Activated CD8-positive, alpha-beta memory T cell treated with anti-CD3 and anti-CD28 coated beads, Interleukin-2, amount 50 U/mL, for 48 hours (primary cell): ENCODE measurements around the gene SLC38A4.

Experiments used
- DNase-seq: peaks from one replicate; pipeline ENCODE4 v3.0.0-alpha.2; 2020

The SLC38A4 gene

GRCh38 chr12:46814143-46814542 lies 11.7 kb downstream of the SLC38A4 start:
- DNase-seq, result no peak

DNA sequence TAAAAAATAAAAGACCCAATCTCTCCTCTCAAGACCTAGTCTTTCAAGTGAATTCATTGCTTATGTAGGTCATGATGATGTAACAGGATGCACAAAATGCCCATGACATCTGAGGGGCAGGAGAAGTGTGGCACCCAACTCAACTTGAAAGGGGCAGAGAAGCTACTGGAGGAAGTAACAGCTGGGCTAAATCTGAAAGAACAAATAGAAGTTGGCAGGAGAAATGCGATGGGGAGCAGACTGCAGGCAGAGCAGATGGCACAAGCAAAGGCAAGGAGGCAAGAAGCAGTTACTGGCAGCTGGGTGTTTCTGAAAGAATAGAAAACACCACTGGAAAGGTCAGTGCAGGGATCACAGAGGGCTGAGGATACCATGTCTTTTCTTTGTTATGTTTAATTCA lies 14.6 kb downstream of the SLC38A4 start:
- DNase-seq, result no peak

GRCh38 chr12:46808955-46809697 lies 16.7 kb downstream of the SLC38A4 start:
- DNase-seq, result no peak

DNA sequence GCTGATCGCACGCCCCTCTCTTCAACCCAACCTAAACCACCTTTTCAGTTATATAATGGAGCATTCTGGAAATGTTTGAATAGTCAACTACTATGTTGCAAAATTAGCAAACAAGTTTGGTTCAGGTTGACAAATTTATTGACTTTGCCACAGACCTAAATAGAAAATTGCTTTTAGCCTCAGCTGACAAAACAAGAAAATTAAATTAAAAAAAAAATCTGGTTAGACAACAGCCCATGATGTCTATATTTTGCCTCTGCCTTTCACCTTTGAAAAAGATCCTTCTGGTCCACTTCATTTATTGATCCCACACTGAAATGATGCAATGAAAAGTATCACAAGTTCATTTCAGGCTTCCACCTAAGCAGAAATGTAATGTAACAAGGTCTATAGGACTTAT lies 17.5 kb downstream of the SLC38A4 start:
- no peak for DNase-seq

- no peak for DNase-seq
Measured at GRCh38 chr12:46804054-46804453, 21.7 kb downstream of the SLC38A4 start.

- no peak for DNase-seq
Measured at GRCh38 chr12:46803517-46803916, 22.3 kb downstream of the SLC38A4 start.

GRCh38 chr12:46801293-46801692 lies 24.5 kb downstream of the SLC38A4 start:
- DNase-seq, result no peak

GRCh38 chr12:46800160-46800559 lies 25.6 kb downstream of the SLC38A4 start:
- DNase-seq, result no peak

- no peak for DNase-seq
Measured at GRCh38 chr12:46798648-46799047, 27.1 kb downstream of the SLC38A4 start.

- DNase-seq, result no peak
Measured at GRCh38 chr12:46798056-46798455, 27.7 kb downstream of the SLC38A4 start.

- DNase-seq, result no peak
Measured at GRCh38 chr12:46795988-46796387, 29.8 kb downstream of the SLC38A4 start.

DNA sequence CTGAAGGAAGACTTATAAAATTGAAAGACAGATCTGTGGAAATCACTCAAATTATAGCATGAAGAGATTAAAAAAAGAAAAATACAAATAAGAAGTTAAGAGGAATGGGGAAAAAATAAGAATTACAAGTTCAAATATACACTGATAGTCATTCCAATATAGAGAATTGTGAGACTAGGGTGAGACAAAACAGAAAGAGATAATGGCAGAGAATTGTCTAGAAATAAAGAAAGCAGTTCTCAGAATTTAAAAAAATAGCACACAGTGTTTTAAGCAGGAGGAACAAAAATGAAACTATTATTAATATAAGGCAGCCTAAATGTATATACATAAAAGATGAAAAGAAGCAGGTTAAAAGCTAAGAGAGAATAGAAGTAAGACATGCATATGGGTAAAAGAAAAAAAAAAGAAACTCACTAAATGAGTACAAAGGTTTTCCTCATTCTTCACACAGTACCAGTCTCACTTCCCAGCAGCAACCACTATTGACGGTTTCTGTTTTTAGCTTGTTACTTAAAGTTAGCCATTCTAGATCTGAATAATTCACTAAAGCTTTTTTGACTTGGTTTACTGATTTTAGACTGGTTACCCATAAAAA lies 31.1 kb downstream of the SLC38A4 start:
- DNase-seq, result no peak

- no peak for DNase-seq
Measured at GRCh38 chr12:46792925-46793324, 32.9 kb downstream of the SLC38A4 start.

GRCh38 chr12:46790066-46790465 lies 35.7 kb downstream of the SLC38A4 start:
- no peak for DNase-seq

DNA sequence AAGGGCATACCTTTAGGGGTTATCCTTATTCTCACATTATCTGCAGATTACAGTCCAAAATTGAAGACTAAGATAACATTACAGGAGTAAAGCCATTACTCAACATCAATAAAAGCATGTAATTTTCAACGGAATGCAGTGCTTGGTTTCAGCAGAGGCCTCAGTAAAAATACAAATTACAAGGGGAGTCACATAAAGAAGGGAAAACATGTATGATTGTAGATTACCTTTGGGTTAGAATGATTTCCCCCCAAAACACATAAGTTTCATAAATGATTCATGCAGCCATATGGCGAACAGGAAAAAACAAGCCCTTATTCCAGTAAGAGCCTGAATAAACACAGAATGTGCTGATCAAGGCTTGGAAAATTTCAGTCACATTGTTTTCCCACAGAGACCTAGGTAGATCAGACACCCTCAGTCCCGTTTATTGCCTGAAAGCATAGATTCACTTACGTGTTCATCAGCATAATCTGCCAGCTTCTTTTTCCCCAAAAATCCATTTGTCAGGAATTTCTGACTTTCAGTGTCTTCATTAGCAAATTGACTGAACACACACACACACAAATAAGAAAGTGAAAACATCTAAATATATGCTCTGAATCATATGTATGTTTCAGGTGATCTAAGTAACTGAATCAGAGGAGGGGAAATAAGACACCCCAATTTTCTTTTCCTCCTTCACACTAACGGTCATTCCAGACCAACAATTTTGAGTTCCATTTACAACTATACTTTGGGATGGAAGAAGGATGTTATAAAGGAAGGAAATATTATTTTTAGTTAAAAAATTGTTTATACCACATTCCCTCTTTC lies 37.5 kb downstream of the SLC38A4 start:
- no peak for DNase-seq

- no peak for DNase-seq
Measured at GRCh38 chr12:46787496-46788055, 38.2 kb downstream of the SLC38A4 start.

- DNase-seq, result no peak
Measured at GRCh38 chr12:46786774-46787173, 39.0 kb downstream of the SLC38A4 start.

DNA sequence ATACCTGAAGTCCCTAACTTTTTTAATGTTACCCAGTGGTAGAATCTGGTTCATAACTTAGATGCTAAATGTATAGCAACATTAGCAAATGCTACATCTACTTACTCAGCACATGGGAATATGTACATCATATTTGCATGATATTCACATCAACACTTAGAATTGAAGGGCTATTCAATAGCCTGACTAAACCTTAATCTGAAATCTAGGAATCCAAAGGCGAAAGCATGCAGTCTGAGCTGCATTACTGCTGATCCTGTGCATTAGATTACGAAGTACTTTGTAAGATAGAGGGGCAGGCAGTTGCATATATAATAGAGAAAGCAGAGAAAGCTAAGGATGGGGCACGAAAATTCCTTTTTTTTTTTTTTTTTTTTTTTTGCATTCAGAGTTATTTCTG lies 40.4 kb downstream of the SLC38A4 start:
- DNase-seq, result no peak

- no peak for DNase-seq
Measured at GRCh38 chr12:46783871-46784270, 41.9 kb downstream of the SLC38A4 start.

GRCh38 chr12:46779879-46780278 lies 45.9 kb downstream of the SLC38A4 start:
- DNase-seq, result no peak

- DNase-seq, result no peak
Measured at GRCh38 chr12:46779063-46779462, 46.7 kb downstream of the SLC38A4 start.

GRCh38 chr12:46778415-46778814 lies 47.4 kb downstream of the SLC38A4 start:
- DNase-seq, result no peak

DNA sequence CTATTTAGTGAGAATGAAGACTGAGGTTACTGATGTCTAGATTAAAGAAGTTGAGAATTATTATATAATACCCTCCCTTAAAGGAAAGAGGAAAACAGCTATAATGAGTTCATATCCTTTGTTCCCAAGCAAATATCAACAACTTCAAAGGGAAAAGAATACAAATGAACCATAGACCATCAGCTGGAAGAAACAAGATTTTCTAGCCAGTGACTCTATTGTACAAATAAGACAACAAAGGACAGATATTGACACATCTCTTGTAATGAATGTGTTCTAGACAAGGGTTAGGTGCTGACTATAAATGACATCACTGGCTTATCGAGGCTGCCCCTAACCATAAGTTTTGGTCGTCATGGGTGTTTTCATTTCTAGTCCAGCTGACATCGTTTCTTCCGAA lies 48.2 kb downstream of the SLC38A4 start:
- DNase-seq, result no peak

GRCh38 chr12:46775796-46776195 lies 50.0 kb downstream of the SLC38A4 start:
- no peak for DNase-seq
